ENCODE measurements around the gene RGPD8.
A peak's percentile ranks its signal among the peaks of the same experiment; 100 is the strongest.
"Not testable (repeated sequence)": the region's sequence is repeated elsewhere in the genome, so short reads cannot be mapped to it uniquely, and the experiment has no call there.

Gene RGPD8

GRCh38 chr2:112433480-112433879 is at the start of gene RGPD8:
RGPD8 (minus strand) TSS chr2:112433645; CDS start chr2:112433453, 192 bp downstream.
- DNase-seq: peak; percentile 94

- no peak for DNase-seq
These were observed 49.6 kb upstream of the RGPD8 start for GRCh38 chr2:112483042-112483473.

- peak; percentile 41 for DNase-seq
These were observed 49.0 kb upstream of the RGPD8 start for GRCh38 chr2:112482309-112483041.

- DNase-seq: peak; percentile 83
These were observed 48.2 kb upstream of the RGPD8 start, which contains the start of gene TTL for GRCh38 chr2:112481528-112482233. TTL (plus strand) TSS chr2:112482156; CDS start chr2:112482345, 189 bp downstream.

GRCh38 chr2:112481050-112481527 is 47.6 kb upstream of the RGPD8 start:
- DNase-seq: peak; percentile 81

GRCh38 chr2:112480530-112481049 is 47.1 kb upstream of the RGPD8 start:
- peak; percentile 21 for DNase-seq

- DNase-seq: no peak
These were observed 43.0 kb upstream of the RGPD8 start for GRCh38 chr2:112476434-112476833.

GRCh38 chr2:112474844-112475486 is 41.5 kb upstream of the RGPD8 start:
- DNase-seq: no peak

- DNase-seq: no peak
These were observed 39.3 kb upstream of the RGPD8 start for GRCh38 chr2:112472547-112473263.

- no peak for DNase-seq
These were observed 31.9 kb upstream of the RGPD8 start for GRCh38 chr2:112465382-112465781.

GRCh38 chr2:112463256-112463655 is 29.8 kb upstream of the RGPD8 start:
- DNase-seq: no peak

- no peak for DNase-seq
These were observed 28.7 kb upstream of the RGPD8 start for GRCh38 chr2:112462178-112462577.

- DNase-seq: no peak
These were observed 25.9 kb upstream of the RGPD8 start for GRCh38 chr2:112459372-112459771.

- DNase-seq: no peak
These were observed 21.1 kb upstream of the RGPD8 start for GRCh38 chr2:112454586-112454985.

GRCh38 chr2:112451317-112451716 is 17.9 kb upstream of the RGPD8 start:
- no peak for DNase-seq

- DNase-seq: no peak
These were observed 16.4 kb upstream of the RGPD8 start for GRCh38 chr2:112449854-112450253.

- DNase-seq: not testable (repeated sequence)
These were observed 10.8 kb upstream of the RGPD8 start for GRCh38 chr2:112444256-112444655.

- not testable (repeated sequence) for DNase-seq
These were observed 5.3 kb upstream of the RGPD8 start for GRCh38 chr2:112438603-112439261.

GRCh38 chr2:112437405-112437831 is 4.0 kb upstream of the RGPD8 start:
- not testable (repeated sequence) for DNase-seq

- DNase-seq: not testable (repeated sequence)
These were observed 3.5 kb upstream of the RGPD8 start for GRCh38 chr2:112436993-112437392.

- DNase-seq: not testable (repeated sequence)
These were observed 2.4 kb upstream of the RGPD8 start for GRCh38 chr2:112435716-112436431.

Data from activated CD8-positive, alpha-beta memory T cell treated with anti-CD3 and anti-CD28 coated beads, Interleukin-2, amount 50 U/mL, for 4 hours (primary cell).